HEK293 (cell line): ENCODE measurements around the gene RSPH1.

ENCODE experiments used
- CTCF ChIA-PET: fragments of 350-600 bp; formaldehyde crosslinking; extraction: SDS; loops from one replicate; lab custom pipeline; 2021; ENCODE audit warnings: antibody characterized with exemption; lab: Yijun Ruan, JAX
- POLR2A ChIA-PET: fragments of 300-600 bp; formaldehyde crosslinking; extraction: SDS; loops from one replicate; lab custom pipeline; 2020; ENCODE audit warnings: antibody characterized with exemption, inconsistent platforms; lab: Yijun Ruan, JAX
- H3K27ac ChIP-seq: fragments of 200-500 bp; sonication (Bioruptor generic); 2 replicates; pipeline ENCODE4 v1.5.1; 2014; ENCODE audit warnings: low read depth, low read length, control low read depth, inconsistent platforms; ENCODE audit errors: extremely low read depth
- H3K36me3 ChIP-seq, 2 experiments: fragments of 200-500 bp in 1 of 2; sonication (Bioruptor generic) in 1 of 2; 1 replicate in 1 of 2; 2 replicates in 1 of 2; pipeline ENCODE4 v1.5.1; 2014 to 2017; ENCODE audit warnings: inconsistent platforms in 2 of 2, low read length in 2 of 2; ENCODE audit not compliant: control insufficient read depth in 2 of 2, insufficient read depth in 1 of 2
- H3K4me1 ChIP-seq: fragments of 200-500 bp; sonication (Bioruptor generic); 2 replicates; pipeline ENCODE4 v1.5.1; 2014; ENCODE audit warnings: mild to moderate bottlenecking, low read length, inconsistent platforms; ENCODE audit not compliant: control insufficient read depth, insufficient read depth
- H3K4me3 ChIP-seq: 2 replicates; pipeline ENCODE4 v1.5.1; 2011; ENCODE audit warnings: low read depth, mild to moderate bottlenecking, control low read depth, low read length, moderate library complexity
- H3K9me3 ChIP-seq: fragments of 200-500 bp; sonication (Bioruptor generic); 2 replicates; pipeline ENCODE4 v1.5.1; 2014; ENCODE audit warnings: low read depth, low read length, inconsistent platforms; ENCODE audit not compliant: control insufficient read depth, insufficient read depth
- GLIS1 ChIP-seq: fragments of 450-650 bp; formaldehyde crosslinking; IDR thresholded peaks from 2 replicates; pipeline ENCODE4 v1.5.1; 2016; ENCODE audit warnings: missing biosample characterization, missing genetic modification characterization
- MZF1 ChIP-seq: fragments of 450-650 bp; formaldehyde crosslinking; IDR thresholded peaks from 2 replicates; pipeline ENCODE4 v1.5.1; 2017; ENCODE audit warnings: missing biosample characterization, missing genetic modification characterization, borderline replicate concordance
- PRDM4 ChIP-seq: fragments of 450-650 bp; formaldehyde crosslinking; IDR thresholded peaks from 2 replicates; pipeline ENCODE4 v1.5.1; 2017; ENCODE audit warnings: missing biosample characterization, missing genetic modification characterization
- SCRT2 ChIP-seq: fragments of 450-650 bp; formaldehyde crosslinking; IDR thresholded peaks from 2 replicates; pipeline ENCODE4 v1.5.1; 2016; ENCODE audit warnings: missing biosample characterization, missing genetic modification characterization
- SETDB1 ChIP-seq: IDR thresholded peaks from one replicate; pipeline ENCODE4 v1.6.1; 2017; ENCODE audit warnings: mild to moderate bottlenecking, low read length, moderate library complexity, mixed read lengths; ENCODE audit not compliant: insufficient read length
- ZNF274 ChIP-seq, 2 experiments: fragments of 200-500 bp in 1 of 2; fragments of 450-650 bp in 1 of 2; sonication (Bioruptor generic) in 1 of 2; formaldehyde crosslinking in 1 of 2; IDR thresholded peaks; 2 replicates each; pipeline versions ENCODE4 v1.5.1 to v1.6.1; 2014 to 2016; ENCODE audit warnings: borderline replicate concordance in 1 of 2, inconsistent platforms in 1 of 2, low read length in 1 of 2, missing biosample characterization in 1 of 2, missing genetic modification characterization in 1 of 2
- ZNF518A ChIP-seq: fragments of 450-650 bp; formaldehyde crosslinking; conservative IDR thresholded peaks from 2 replicates; pipeline ENCODE4 v1.5.1; 2016; ENCODE audit warnings: low read depth, missing biosample characterization, missing genetic modification characterization
- ZNF521 ChIP-seq: fragments of 450-650 bp; formaldehyde crosslinking; IDR thresholded peaks from 2 replicates; pipeline ENCODE4 v1.5.1; 2017; ENCODE audit warnings: missing biosample characterization, mild to moderate bottlenecking, missing genetic modification characterization
- ZNF548 ChIP-seq: fragments of 450-650 bp; formaldehyde crosslinking; IDR thresholded peaks from 2 replicates; pipeline ENCODE4 v1.5.1; 2016; ENCODE audit warnings: missing biosample characterization, missing genetic modification characterization
- ZNF585B ChIP-seq: fragments of 450-650 bp; formaldehyde crosslinking; IDR thresholded peaks from 2 replicates; pipeline ENCODE4 v1.5.1; 2016; ENCODE audit warnings: missing biosample characterization, missing genetic modification characterization
- ZNF600 ChIP-seq: fragments of 450-650 bp; formaldehyde crosslinking; IDR thresholded peaks from 2 replicates; pipeline ENCODE4 v1.5.1; 2016; ENCODE audit warnings: missing biosample characterization, missing genetic modification characterization
- ZNF670 ChIP-seq: fragments of 450-650 bp; formaldehyde crosslinking; IDR thresholded peaks from 2 replicates; pipeline ENCODE4 v1.5.1; 2016; ENCODE audit warnings: missing biosample characterization, missing genetic modification characterization, low read depth
- ZNF677 ChIP-seq: fragments of 450-650 bp; IDR thresholded peaks from 2 replicates; pipeline ENCODE4 v1.5.0; 2018; ENCODE audit warnings: missing biosample characterization, mild to moderate bottlenecking, missing genetic modification characterization, moderate library complexity
- ZNF747 ChIP-seq: fragments of 450-650 bp; formaldehyde crosslinking; IDR thresholded peaks from 2 replicates; pipeline ENCODE4 v1.5.1; 2016; ENCODE audit warnings: missing biosample characterization, missing genetic modification characterization
- ZSCAN16 ChIP-seq: fragments of 450-650 bp; formaldehyde crosslinking; IDR thresholded peaks from 2 replicates; pipeline ENCODE4 v1.5.1; 2016; ENCODE audit warnings: missing biosample characterization, missing genetic modification characterization

RSPH1 gene

GRCh38 chr21:42500736-42501135, 4.7 kb upstream of the RSPH1 start (continued):
- TF ChIP-seq ZNF670 (tag by site-specific recombination) (no peak), ZNF747 (tag by site-specific recombination) (no peak)
- TF ChIP-seq, all 188 proteins: peak for 0

GRCh38 chr21:42500225-42500624, 4.2 kb upstream of the RSPH1 start:
- no peaks in the 10 kb centered on the region for H3K9me3 ChIP-seq
- no peaks in the 10 kb centered on the region for H3K4me1 ChIP-seq
- TF ChIP-seq MZF1 (tag by site-specific recombination) (no peak), PRDM4 (tag by site-specific recombination) (no peak), SCRT2 (tag by site-specific recombination) (no peak), SETDB1 (no peak), ZSCAN16 (no peak), ZNF518A (no peak), ZNF747 (tag by site-specific recombination) (no peak), ZNF600 (tag by site-specific recombination) (no peak)
- H3K36me3 ChIP-seq, result no peaks in the 10 kb centered on the region
- CTCF ChIA-PET, result interaction anchor here (0.5 to 0.8 kb wide), 2 partner anchors 47 to 165 kb away, joined by 3 read pairs; no protein-coding TSS in a partner anchor
- no peak overlapping the region for H3K4me3 ChIP-seq
- POLR2A ChIA-PET, result no interaction called here
- H3K27ac ChIP-seq, result no peak overlapping the region

- H3K36me3 ChIP-seq, result no peaks in the 10 kb centered on the region
- H3K4me3 ChIP-seq, result no peak overlapping the region
- H3K27ac ChIP-seq, result no peak overlapping the region
- ChIA-PET POLR2A (no interaction called here), CTCF (interaction anchor here (0.8 to 3.3 kb wide), 2 partner anchors 13 to 165 kb away, joined by 3 to 17 read pairs; partner anchors contain the start of gene SLC37A1)
- H3K4me1 ChIP-seq, result no peaks in the 10 kb centered on the region
- no peaks in the 10 kb centered on the region for H3K9me3 ChIP-seq
- TF ChIP-seq ZNF521 (tag by site-specific recombination) (no peak), ZNF548 (tag by site-specific recombination) (no peak), ZNF677 (tag by site-specific recombination) (no peak), GLIS1 (tag by site-specific recombination) (peak; percentile 64), ZNF585B (tag by site-specific recombination) (no peak), ZNF518A (no peak), ZNF274 (IDR thresholded peaks at IDR 0.05; ENCODE audit: low read length) (no peak), ZNF274 (tag by site-specific recombination; IDR thresholded peaks at IDR 0.05; ENCODE audit: borderline replicate concordance) (no peak)
Measured at GRCh38 chr21:42499444-42500112, 3.6 kb upstream of the RSPH1 start.
